ENCODE data around the gene THUMPD2.

Gene THUMPD2

GRCh38 chr2:39708003-39708402, 71.1 kb downstream of the THUMPD2 start:
- TF ChIP-seq CTCF (IDR thresholded peaks at IDR 0.05): no peak
- no peak overlapping the region for H3K4me3 ChIP-seq
- H3K27ac ChIP-seq: no peak overlapping the region
- DNase-seq (ENCODE audit: low spot score): no peak

DNA sequence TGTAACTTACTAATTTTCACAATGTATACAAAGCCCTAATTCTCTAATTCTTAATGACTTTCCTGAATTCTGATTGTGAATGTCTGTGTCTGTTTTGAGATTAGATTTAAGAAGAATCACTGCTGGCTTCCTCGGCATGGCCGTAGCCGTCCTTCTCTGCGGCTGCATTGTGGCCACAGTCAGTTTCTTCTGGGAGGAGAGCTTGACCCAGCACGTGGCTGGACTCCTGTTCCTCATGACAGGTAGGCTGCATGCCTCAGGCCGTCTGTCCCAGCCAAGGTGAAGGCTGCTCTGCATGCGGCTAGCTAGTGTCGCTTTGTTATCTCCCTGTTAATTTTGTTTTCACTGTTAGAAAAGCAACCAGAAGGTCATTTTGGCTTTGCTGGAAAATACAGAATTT, 72.1 kb downstream of the THUMPD2 start:
- H3K4me3 ChIP-seq: no peak overlapping the region
- no peak overlapping the region for H3K27ac ChIP-seq
- no peak for DNase-seq (ENCODE audit: low spot score)
- TF ChIP-seq CTCF (IDR thresholded peaks at IDR 0.05): no peak

GRCh38 chr2:39706312-39706711, 72.7 kb downstream of the THUMPD2 start:
- TF ChIP-seq CTCF (IDR thresholded peaks at IDR 0.05): no peak
- H3K4me3 ChIP-seq: no peak overlapping the region
- H3K27ac ChIP-seq: no peak overlapping the region
- no peak for DNase-seq (ENCODE audit: low spot score)

- no peak for DNase-seq (ENCODE audit: low spot score)
- H3K4me3 ChIP-seq: no peak overlapping the region
- H3K27ac ChIP-seq: no peak overlapping the region
- TF ChIP-seq CTCF (IDR thresholded peaks at IDR 0.05): no peak
Observed at GRCh38 chr2:39705638-39706037, 73.4 kb downstream of the THUMPD2 start.

DNA sequence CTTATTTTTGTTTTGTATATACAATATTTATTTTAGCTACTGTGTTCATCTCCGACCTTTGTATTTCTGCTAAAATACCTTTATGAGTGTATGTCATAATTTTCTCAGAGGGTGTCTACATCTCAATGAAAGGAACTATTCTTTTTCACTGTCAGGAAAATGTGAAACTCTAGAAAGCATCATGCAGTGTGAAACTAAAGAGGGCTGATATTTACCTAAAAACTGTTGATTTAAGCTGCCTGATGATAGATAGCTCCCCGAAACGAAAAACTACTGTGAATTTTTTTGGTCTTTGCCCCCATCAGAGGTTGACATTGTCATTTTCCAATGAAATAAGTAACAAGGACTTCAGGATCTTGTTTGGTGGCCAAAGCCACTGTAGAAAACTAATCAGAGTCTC, 74.5 kb downstream of the THUMPD2 start:
- H3K4me3 ChIP-seq: no peak overlapping the region
- TF ChIP-seq CTCF (IDR thresholded peaks at IDR 0.05): no peak
- DNase-seq (ENCODE audit: low spot score): no peak
- no peak overlapping the region for H3K27ac ChIP-seq

GRCh38 chr2:39703181-39703872, 75.7 kb downstream of the THUMPD2 start:
- DNase-seq (ENCODE audit: low spot score): no peak
- Histone ChIP-seq H3K27ac (no peak overlapping the region), H3K4me3 (no peak overlapping the region)
- no peak for TF ChIP-seq CTCF (IDR thresholded peaks at IDR 0.05)

DNA sequence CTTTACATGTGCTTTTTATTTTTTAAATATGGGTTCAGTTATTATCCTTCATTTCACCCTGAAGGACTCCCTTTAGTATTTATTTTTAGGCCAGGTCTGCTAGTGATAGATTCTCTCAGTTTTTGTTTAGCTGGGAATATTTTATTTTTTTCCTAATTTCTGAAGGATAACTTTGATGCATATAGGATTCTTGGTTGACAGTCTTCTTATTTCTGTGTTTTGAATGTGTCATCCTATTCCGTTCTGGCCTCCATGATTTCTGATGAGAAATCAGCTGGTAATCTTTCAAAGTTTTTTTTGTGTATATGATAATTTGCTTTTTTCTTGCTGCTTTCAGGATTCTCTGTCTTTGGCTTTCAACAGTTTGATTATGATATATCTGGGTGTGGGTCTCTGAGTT, 77.9 kb downstream of the THUMPD2 start:
- no peak for DNase-seq (ENCODE audit: low spot score)
- no peak for TF ChIP-seq CTCF (IDR thresholded peaks at IDR 0.05)
- Histone ChIP-seq H3K4me3 (no peak overlapping the region), H3K27ac (no peak overlapping the region)

Measured in coronary artery (tissue), 2 donors.